Lung (tissue), 12 donors: ENCODE measurements around the gene ACER3. TPM values are rescaled to one million over a fixed set of nuclear protein-coding genes. Genes with fewer than 3 reads are reported as not detected.
A peak's percentile ranks its signal among the peaks of the same experiment; 100 is the strongest.

Source experiments
- ATAC-seq: fragments of 200-7000 bp; cut with Tn5 transposase; one replicate; pipeline ENCODE4 v1.9.1; 2020; ENCODE audit warnings: moderate number of reproducible peaks; ENCODE audit not compliant: insufficient read depth, low FRiP score
- DNase-seq, 3 donors: peaks; one replicate each; pipeline ENCODE4 v3.0.0-alpha.2; 2013 to 2017
- H3K27ac ChIP-seq, 2 donors: one replicate each; pipeline ENCODE4 v1.5.1; 2013; ENCODE audit warnings: mild to moderate bottlenecking in 2 of 2, moderate library complexity in 2 of 2, control low read depth in 1 of 2, inconsistent platforms in 1 of 2, low read depth in 1 of 2, low read length in 1 of 2
- H3K27me3 ChIP-seq, 3 donors: one replicate each; pipeline ENCODE4 v1.5.1; 2013; ENCODE audit warnings: low read length in 2 of 3; ENCODE audit not compliant: control insufficient read depth in 3 of 3, insufficient read depth in 3 of 3
- H3K36me3 ChIP-seq, 4 donors: one replicate each; pipeline ENCODE4 v1.5.1; 2013; ENCODE audit warnings: low read length in 4 of 4, mild to moderate bottlenecking in 1 of 4, moderate library complexity in 1 of 4; ENCODE audit not compliant: control insufficient read depth in 4 of 4, insufficient read depth in 4 of 4
- H3K4me1 ChIP-seq, 5 donors: one replicate each; pipeline ENCODE4 v1.5.1; 2013; ENCODE audit warnings: low read length in 5 of 5, mild to moderate bottlenecking in 2 of 5, moderate library complexity in 1 of 5; ENCODE audit not compliant: control insufficient read depth in 5 of 5, insufficient read depth in 5 of 5
- H3K4me3 ChIP-seq: one replicate; pipeline ENCODE4 v1.5.1; 2013; ENCODE audit warnings: mild to moderate bottlenecking, control low read depth, moderate library complexity
- H3K9ac ChIP-seq, 2 donors: one replicate each; pipeline ENCODE4 v1.5.1; 2013; ENCODE audit warnings: low read length in 2 of 2, control low read depth in 1 of 2; ENCODE audit not compliant: insufficient read depth in 1 of 2
- H3K9me3 ChIP-seq, 4 donors: one replicate each; pipeline ENCODE4 v1.5.1; 2013; ENCODE audit warnings: low read length in 3 of 4, mild to moderate bottlenecking in 1 of 4, moderate library complexity in 1 of 4; ENCODE audit not compliant: control insufficient read depth in 4 of 4, insufficient read depth in 3 of 4
- WGBS, 2 donors: extraction: QIAGEN DNeasy Blood & Tissue Kit; methylation state at CpG; one replicate each; pipeline ENCODE4 v1.1.7; 2013; 5-methylcytosine and 5-hydroxymethylcytosine counted together
- polyA plus RNA-seq, 2 donors: library from polyadenylated mRNA; stranded (reverse); fragments of 200-250 nt; gene quantifications; one replicate each; pipeline ENCODE4 v1.2.1, GENCODE V29; 2013
- total RNA-seq, 2 donors: library from RNA; depleted of rRNA in 1 of 2; stranded (reverse); fragments of >200 nt in 1 of 2; gene quantifications; one replicate each; pipeline ENCODE4 v1.2.1, GENCODE V29; 2014 to 2021
- TF ChIP-seq, protein P1 (sequence below): IDR thresholded peaks from 2 replicates; pipeline ENCODE4 v1.5.1; 2012; ENCODE audit warnings: mild to moderate bottlenecking; ENCODE audit errors: control extremely low read depth, extremely low read depth
- donor health status: control.
- donor health status: control.
- donor health status: Bipolar disorder and iron deficiency.
- donor health status: healthy.
- donor health status: DM: yes; HTN: yes; CAD: no.

Gene ACER3
- total and polyA plus RNA-seq, 4 donors = 7.9 to 37.0 (median 12.7) TPM

DNA sequence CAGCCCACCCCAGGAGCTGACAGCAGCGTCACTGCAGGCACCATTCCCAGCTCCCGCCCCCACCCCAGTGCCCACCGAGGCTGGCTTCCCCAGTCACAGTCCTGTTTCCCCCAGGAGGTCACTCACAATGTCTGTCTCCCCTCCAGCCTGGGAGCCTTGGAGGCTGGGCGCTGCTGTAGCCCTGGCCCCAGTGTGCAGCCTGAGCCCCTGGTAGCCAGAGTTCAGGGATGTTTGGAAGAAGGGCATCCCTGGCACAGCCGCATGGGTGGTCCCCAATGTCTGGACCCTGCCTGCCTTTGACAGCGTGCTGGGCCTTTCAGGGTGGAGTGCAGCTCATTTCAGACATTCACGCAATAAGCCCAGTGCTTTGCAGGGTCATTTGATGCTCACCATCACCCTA, 210.4 kb downstream of the ACER3 start:
- H3K36me3 ChIP-seq = no peaks in the 10 kb centered on the region
- no peaks in the 10 kb centered on the region for H3K9me3 ChIP-seq
- H3K4me1 ChIP-seq = peaks cover 0 to 40% (median 29%) of the 10 kb centered on the region in 5 donors
- TF ChIP-seq, protein P1, sequence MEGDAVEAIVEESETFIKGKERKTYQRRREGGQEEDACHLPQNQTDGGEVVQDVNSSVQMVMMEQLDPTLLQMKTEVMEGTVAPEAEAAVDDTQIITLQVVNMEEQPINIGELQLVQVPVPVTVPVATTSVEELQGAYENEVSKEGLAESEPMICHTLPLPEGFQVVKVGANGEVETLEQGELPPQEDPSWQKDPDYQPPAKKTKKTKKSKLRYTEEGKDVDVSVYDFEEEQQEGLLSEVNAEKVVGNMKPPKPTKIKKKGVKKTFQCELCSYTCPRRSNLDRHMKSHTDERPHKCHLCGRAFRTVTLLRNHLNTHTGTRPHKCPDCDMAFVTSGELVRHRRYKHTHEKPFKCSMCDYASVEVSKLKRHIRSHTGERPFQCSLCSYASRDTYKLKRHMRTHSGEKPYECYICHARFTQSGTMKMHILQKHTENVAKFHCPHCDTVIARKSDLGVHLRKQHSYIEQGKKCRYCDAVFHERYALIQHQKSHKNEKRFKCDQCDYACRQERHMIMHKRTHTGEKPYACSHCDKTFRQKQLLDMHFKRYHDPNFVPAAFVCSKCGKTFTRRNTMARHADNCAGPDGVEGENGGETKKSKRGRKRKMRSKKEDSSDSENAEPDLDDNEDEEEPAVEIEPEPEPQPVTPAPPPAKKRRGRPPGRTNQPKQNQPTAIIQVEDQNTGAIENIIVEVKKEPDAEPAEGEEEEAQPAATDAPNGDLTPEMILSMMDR = no peak
- 81 to 87% methylated on average over 7 of the region's 7 CpGs for WGBS, 2 donors
- ATAC-seq (no peak), DNase-seq (peak in 1 of 3 donors; percentile 8)
- H3K4me3 ChIP-seq = no peak overlapping the region
- H3K9ac ChIP-seq = no peak overlapping the region
- H3K27me3 ChIP-seq = no peaks in the 10 kb centered on the region
- no peak overlapping the region for H3K27ac ChIP-seq

DNA sequence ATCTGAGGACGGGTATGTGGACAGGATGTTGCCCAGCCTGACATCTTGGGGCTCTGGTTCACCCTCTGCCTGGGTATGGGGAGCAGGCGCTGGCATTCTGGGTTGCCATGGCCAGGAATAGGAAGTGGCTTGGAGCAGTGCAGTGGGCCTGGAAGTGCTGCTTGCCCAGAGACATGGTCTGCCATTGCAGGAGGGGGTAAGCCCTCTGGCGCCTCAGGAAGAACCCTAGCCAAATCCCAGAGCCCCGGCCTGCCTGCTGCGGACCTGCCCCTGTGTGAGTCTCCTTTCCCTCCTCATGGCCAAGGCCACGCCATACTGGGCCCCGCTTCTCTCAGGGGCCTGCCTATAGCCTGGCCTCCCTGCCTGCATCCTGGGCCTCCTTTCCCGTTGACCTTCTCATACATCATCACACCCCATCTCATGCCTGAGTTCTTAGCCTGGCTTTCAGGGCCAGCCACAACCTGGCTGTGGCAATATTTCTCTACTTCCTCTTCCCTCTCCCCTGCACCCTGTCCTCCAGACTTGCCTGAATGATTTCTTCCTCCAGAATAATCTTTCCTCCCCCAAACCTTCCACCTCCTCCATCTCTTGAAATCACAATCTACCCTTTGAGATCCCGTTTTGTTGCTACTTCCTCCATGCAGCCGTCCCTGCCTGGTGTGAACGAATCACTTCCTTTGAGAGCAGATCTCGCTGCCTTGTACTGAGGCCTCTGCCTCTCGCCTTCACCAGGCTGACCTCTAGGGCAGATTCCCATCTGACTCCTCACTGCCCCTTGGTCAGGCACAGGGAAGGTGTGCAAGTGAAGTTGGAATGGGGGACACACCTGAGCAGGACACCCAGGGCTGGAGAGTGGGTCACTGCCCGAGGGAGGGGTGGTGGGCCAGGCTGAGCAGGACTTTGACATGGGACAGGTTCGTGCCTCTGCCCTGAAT, 211.2 kb downstream of the ACER3 start:
- Histone ChIP-seq H3K9me3 (no peaks in the 10 kb centered on the region), H3K36me3 (no peaks in the 10 kb centered on the region), H3K4me3 (no peak overlapping the region), H3K9ac (no peak overlapping the region), H3K27ac (peak overlapping the region in 1 of 2 donors; percentile 61), H3K4me1 (peaks cover 0 to 39% (median 29%) of the 10 kb centered on the region in 5 donors), H3K27me3 (no peaks in the 10 kb centered on the region)
- peak in 1 of 3 donors; percentile 13 for DNase-seq
- TF ChIP-seq, protein P1 = no peak
- no peak for ATAC-seq
- WGBS, 2 donors = 64 to 70% methylated on average over 15 of the region's 15 CpGs

DNA sequence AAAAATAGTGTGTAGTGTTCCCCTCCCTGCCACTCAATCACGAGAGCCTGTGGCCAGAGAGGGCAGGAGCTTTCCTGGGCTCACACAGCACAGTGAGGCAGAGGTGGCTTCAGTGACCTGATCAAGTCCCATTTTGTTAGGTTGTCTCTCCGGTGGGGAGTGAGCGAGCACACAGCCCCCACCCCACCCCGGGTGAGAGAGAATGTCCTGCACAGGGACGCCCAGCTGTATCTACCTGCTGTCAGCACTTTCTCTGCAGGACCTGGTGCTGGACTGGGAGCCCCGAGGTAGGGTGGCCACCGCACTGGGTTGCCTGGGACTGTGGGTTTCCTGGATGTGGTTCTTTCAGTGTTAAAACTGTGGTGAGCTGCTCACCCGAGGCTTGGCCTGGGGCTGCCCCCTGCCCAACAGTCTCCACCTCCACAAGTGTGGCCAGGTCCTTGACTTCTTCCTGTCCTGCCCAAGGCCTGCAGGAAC, 212.2 kb downstream of the ACER3 start:
- Histone ChIP-seq H3K4me1 (peaks cover 0 to 33% (median 27%) of the 10 kb centered on the region in 5 donors), H3K4me3 (no peak overlapping the region), H3K27ac (peak overlapping the region; percentile 46 to 61), H3K36me3 (no peaks in the 10 kb centered on the region), H3K27me3 (no peaks in the 10 kb centered on the region), H3K9me3 (no peaks in the 10 kb centered on the region), H3K9ac (peak overlapping the region in 1 of 2 donors; percentile 43)
- TF ChIP-seq, protein P1 = no peak
- ATAC-seq (no peak), DNase-seq (no peak)
- 59 to 61% methylated on average over 8 of the region's 8 CpGs for WGBS, 2 donors
